Islet of Langerhans (tissue), 1 donor: ENCODE measurements around the gene NPIPB8.
"Not testable (repeated sequence)": the region's sequence is repeated elsewhere in the genome, so short reads cannot be mapped to it uniquely, and the experiment has no call there.

Source experiments
- FAIRE-seq: peaks from one replicate; lab custom pipeline; 2011; peaks lifted over from hg19 to GRCh38; lab: Jason Lieb, UNC

NPIPB8 gene

GRCh38 chr16:28636093-28636823, 1.6 kb upstream of the NPIPB8 start:
- not testable (repeated sequence) for FAIRE-seq

DNA sequence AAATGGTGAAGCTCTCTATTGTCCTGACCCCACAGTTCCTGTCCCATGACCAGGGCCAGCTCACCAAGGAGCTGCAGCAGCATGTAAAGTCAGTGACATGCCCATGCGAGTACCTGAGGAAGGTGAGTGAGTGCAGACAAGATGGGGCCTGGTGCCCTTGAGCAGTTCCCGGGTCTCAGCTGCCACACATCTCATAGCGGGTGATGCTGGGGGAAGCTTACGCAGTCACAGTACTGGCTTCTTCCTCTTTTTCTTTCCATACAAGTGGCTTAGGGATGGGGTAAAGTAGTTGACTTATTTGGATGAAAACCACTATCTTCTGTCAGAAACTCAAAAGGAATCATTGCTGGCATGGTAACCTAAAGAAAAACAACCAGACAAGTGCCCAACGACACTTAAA, 494 bp downstream of the NPIPB8 start:
- not testable (repeated sequence) for FAIRE-seq

DNA sequence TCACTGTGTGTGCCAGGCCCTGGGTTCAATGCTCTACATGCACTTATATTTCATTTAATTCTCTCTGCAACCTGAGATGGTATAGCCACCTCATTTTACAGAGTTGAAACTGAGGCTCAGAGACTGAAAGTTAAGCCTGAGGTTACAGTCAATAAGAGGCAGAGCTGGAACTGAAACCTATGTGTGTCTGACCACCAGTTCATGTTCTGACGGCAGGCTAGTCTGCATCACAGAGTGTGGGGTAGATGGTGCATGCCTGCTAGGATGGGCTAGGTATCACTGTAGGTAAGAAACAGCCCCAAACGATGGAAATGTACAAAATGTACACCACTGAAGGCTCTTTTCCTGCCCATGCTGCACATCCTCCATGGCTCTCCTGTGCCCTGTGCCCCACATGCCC, 2.1 kb downstream of the NPIPB8 start:
- FAIRE-seq = not testable (repeated sequence)

- FAIRE-seq = not testable (repeated sequence)
Observed at GRCh38 chr16:28666264-28666663, 28.4 kb downstream of the NPIPB8 start.

DNA sequence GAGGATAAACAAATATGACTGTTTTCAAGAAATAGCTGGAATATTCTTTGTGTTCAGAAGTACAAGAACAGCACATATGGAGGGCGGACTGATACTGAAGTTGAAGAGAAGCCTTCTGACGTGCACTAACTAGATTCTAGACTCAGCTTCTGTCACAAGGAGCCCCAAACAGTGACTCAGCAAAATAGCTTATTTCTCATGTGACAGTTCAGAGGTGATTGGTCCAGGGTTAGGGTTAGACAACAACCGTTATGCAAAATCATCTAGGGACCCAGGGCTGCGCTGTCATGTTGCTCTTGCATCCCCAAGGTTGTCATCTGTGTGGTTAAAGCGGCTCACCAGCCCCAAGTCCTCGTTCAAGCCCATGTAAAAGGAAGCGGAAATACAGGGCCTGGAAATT, 29.6 kb downstream of the NPIPB8 start:
- not testable (repeated sequence) for FAIRE-seq

GRCh38 chr16:28668199-28668598, 30.3 kb downstream of the NPIPB8 start:
- FAIRE-seq = not testable (repeated sequence)

DNA sequence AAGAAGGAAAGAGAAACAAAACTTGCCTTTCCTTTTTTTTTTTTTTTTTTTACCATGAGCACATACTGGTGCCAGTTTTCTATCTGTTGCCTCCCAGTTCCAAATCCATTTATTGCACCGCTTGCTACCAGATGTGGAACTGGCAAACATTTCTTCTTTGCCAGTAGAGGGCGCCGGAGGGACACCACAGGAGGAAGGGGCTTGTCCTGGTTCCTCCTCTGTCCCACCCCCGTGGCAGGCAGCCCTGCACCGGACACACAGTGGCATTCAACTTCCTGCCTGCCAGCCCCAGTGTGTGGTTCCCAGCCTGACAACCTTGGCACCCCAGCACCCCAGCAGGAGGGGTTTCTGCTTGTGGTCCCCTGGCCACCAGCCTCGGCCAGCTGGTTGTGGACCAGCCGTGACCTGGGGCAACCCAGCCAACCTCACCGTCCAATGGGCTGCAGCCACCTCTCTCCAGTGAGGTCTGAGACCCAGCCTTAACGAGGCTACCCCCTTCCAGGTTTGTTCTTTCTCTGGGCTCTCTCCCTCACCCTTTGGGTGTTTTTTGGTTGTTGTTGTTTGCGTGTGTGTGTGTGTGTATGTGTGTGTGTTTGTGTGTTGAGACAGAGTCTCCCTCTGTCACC, 50.6 kb downstream of the NPIPB8 start:
- not testable (repeated sequence) for FAIRE-seq

DNA sequence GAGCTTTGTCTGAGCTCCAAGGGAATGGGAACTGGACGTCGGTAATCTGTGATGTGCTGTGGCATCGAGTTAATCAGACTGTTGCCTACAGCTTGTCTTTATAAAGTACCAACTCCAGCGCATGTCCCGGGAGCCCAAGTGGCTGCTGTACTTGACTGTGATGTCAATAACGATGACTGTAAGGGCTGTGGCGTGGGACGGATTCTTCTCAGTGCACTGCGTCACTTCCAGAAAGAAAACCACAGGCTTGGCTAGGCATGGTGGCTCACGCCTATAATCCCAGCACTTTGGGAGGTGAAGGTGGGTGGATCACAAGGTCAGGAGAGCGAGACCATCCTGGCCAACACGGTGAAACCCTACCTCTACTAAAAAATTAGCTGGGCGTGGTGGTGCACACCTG, 51.6 kb downstream of the NPIPB8 start:
- not testable (repeated sequence) for FAIRE-seq

GRCh38 chr16:28691722-28692121, 53.9 kb downstream of the NPIPB8 start:
- not testable (repeated sequence) for FAIRE-seq

DNA sequence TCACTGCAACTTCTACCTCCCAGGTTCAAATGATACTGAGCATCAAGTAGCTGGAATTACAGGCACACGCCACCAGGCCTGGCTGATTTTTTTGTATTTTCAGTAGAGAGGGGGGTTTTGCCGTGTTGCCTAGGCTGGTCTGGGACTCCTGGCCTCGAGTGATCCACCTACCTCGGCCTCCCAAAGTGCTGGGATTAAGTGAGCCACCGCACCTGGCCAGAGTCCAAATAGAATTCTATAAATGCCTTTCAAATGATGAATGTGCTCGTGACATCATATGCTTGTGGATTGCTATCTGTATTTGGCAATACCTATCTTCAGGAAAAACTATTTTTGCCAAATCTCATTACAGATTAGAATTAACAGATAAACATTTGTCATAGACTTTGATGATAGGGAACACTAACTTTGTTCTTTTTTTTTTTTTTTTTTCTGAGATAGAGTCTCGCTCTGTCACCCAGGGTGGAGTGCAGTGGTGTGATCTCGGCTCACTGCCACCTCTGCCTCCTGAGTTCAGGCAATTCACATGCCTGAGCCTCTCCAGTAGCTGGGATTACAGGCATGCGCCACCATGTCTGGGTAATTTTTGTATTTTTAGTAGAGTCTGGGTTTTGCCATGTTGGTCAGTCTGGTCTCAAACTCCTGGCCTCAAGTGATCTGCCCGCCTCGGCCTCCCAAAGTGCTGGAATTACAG, 55.5 kb downstream of the NPIPB8 start:
- not testable (repeated sequence) for FAIRE-seq

- not testable (repeated sequence) for FAIRE-seq
Observed at GRCh38 chr16:28699792-28700191, 61.9 kb downstream of the NPIPB8 start.

- FAIRE-seq = not testable (repeated sequence)
Observed at GRCh38 chr16:28700349-28700748, 62.5 kb downstream of the NPIPB8 start.

DNA sequence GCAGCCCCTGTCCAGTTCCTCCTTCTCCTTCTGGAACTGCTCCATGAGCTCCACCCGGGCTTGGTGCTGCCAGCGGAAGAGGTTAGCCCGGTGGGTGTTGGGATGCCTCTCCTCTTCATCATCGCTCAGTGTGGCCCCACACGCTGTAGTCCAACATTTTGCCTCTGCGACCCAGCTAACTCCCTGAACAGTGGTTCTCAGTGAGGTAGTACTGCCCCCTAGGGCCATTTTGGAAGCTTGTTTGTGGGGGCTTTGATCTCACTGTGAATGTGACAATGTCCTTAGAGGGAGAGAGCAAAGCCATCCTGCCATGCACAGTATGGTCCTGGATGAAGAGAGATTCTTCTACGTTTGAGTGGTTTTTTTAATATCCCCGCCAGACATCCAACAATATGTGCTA, 63.5 kb downstream of the NPIPB8 start:
- not testable (repeated sequence) for FAIRE-seq

DNA sequence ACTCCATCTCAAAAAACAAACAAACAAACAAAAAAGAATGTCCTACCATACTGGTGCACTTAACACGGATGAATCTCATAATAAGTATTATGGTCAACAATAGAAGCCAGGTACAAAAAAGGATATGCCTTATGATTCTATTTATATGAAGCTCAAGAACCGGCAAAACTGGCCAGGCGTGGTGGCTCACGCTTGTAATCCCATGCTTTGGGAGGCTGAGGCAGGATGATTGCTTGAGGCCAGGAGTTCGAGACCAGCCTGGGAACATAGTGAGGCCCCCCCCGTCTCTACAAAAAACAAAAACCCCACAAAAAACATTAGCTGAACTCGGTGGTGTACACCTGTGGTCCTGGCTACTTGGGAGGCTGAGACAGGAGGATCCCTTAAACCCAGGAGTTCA, 66.4 kb downstream of the NPIPB8 start:
- not testable (repeated sequence) for FAIRE-seq
